Measurements from ENCODE around the gene CEP290.

- no peak for TF ChIP-seq CTCF (IDR thresholded peaks at IDR 0.05)
- TF ChIP-seq POLR2A (IDR thresholded peaks at IDR 0.05), result no peak
Measured at GRCh38 chr12:88006351-88006750, 135.5 kb downstream of the CEP290 start.

All from thyroid gland (tissue), 4 donors.